HG02642 (cell line): ENCODE data around the gene TPX2.

Experiments
- ATAC-seq: cut with Tn5 transposase; IDR thresholded peaks from one replicate; pipeline ENCODE4 v1.9.1; 2021; ENCODE audit warnings: mild to moderate bottlenecking; ENCODE audit not compliant: unreplicated experiment, poor library complexity

TPX2 gene, protein sequence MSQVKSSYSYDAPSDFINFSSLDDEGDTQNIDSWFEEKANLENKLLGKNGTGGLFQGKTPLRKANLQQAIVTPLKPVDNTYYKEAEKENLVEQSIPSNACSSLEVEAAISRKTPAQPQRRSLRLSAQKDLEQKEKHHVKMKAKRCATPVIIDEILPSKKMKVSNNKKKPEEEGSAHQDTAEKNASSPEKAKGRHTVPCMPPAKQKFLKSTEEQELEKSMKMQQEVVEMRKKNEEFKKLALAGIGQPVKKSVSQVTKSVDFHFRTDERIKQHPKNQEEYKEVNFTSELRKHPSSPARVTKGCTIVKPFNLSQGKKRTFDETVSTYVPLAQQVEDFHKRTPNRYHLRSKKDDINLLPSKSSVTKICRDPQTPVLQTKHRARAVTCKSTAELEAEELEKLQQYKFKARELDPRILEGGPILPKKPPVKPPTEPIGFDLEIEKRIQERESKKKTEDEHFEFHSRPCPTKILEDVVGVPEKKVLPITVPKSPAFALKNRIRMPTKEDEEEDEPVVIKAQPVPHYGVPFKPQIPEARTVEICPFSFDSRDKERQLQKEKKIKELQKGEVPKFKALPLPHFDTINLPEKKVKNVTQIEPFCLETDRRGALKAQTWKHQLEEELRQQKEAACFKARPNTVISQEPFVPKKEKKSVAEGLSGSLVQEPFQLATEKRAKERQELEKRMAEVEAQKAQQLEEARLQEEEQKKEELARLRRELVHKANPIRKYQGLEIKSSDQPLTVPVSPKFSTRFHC

GRCh38 chr20:31738729-31739549 lies at the start of gene TPX2:
Gene TPX2 (plus strand): TSS chr20:31739290. CDS start chr20:31757477, 18,187 bp downstream.
- peak; percentile 98 for ATAC-seq

DNA sequence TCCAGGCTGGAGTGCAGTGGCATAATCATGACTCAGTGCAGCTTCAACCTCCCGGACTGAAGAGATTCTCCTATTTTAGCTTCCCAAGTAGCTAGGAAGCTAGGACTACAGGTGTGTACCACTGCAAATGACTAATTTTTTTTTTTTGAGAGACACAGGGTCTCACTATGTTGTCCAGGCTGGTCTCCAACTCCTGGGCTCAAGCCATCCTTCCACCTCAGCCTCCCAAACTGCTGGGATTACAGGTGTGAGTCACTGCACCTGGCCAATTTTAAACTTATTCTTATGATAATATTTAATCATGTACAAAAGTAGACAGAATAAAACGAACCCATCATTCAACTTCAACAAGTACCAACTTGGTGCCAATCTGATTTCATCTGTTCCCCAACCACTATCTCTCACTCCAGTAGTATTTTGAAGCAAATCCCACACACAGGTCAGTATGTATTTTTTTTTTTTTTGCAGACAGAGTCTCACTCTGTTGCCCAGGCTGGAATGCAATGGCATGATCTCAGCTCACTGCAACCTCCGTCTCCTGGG lies 48.9 kb upstream of the TPX2 start:
- ATAC-seq: no peak

GRCh38 chr20:31691646-31692275 lies 47.3 kb upstream of the TPX2 start:
- ATAC-seq: no peak

DNA sequence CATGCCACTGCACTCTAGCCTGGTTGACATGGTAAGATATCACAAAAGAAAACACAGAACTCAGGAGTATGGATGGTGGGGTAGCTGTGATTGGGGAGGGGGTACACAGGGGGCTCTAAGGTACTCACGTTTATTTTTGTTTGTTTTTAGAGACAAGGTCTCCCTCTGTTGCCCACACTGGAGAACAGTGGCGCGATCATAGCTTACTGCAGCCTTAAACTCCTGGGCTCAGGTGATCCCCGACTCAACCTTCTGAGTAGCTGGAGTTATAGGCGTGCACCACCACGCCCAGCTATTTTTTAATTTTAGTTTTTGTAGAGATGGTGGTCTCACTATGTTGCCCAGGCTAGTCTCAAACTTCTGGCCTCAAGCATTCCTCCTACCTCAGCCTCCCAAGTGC lies 45.7 kb upstream of the TPX2 start:
- ATAC-seq: no peak

DNA sequence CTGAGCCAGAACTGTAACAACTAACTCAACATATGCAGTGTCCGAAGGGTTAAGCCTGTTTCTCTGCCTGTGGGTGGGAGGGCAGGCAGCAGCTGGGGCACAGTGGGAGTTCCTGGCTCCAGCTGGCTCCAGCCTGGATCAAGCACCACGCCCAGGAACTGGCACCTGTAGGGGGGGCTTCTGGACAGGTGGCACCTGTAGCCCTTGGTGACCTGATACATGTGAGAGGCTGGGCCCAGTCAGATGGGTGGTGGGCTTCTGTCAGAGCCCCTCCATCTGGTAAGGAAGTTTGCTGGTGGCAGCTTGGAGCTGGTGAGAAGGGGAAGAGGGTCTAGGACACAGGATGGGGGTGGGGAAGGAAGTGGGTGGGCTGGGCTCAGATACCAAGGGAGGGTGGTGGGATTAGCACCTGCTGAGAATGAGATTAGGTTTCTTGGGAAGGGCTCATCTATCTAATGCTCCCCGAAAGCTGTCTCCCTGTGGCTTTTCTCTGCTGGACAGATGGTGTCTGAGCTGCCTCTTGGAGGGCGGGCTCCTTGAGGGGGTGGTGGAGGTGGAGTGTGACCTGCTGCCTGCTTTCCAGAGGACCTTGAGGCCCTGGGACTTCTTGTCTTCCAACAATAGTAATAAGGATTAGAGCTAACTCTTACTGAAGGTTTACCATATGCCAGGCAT lies 45.0 kb upstream of the TPX2 start:
- no peak for ATAC-seq

- ATAC-seq: no peak
These were observed 44.1 kb upstream of the TPX2 start for GRCh38 chr20:31694842-31695593.

DNA sequence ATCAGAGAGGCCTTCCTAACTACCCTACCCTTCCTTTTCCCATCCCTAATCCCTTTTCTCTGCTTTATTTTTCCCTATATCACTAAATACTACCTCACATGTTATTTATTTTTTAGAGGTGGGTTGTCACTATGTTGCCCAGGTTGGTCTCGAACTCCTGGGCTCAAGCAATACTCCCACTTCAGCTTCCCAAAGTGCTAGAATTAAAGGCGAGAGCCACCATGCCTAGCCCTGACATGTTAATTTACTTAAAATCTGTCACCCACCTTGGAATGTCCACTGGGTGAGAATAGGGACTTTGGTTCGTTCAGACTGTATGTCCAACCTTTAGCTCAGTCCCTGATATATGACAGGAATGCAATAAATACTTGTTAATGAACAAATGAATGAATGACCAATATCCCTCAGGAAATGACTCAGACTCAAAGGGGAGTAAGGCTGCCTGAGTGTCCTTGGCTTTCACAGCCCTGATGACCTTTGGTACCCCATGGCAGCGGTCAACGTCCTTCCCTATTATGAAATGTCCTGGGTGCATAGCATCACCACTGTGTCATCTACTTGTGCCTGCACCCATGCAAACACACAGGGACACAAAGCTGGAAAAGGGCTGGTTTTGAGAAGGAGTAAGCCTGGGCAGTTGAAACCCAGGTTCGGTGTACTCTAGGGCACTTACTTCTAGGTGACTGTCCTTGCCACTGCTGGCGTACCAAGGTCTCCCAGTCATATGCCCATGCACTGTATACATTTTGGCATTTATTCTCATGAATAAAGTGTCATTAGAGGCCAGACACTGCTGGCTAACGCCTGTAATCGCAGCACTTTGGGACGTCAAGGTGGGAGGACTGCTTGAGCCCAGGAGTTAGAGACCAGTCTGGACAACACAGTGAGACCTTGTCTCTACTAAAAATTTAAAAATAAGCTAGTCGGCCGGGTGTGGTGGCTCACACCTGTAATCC lies 43.0 kb upstream of the TPX2 start:
- ATAC-seq: no peak

GRCh38 chr20:31698243-31698802 lies 40.8 kb upstream of the TPX2 start:
- ATAC-seq: no peak

GRCh38 chr20:31698803-31699718 lies 40.0 kb upstream of the TPX2 start:
- ATAC-seq: peak; percentile 94

DNA sequence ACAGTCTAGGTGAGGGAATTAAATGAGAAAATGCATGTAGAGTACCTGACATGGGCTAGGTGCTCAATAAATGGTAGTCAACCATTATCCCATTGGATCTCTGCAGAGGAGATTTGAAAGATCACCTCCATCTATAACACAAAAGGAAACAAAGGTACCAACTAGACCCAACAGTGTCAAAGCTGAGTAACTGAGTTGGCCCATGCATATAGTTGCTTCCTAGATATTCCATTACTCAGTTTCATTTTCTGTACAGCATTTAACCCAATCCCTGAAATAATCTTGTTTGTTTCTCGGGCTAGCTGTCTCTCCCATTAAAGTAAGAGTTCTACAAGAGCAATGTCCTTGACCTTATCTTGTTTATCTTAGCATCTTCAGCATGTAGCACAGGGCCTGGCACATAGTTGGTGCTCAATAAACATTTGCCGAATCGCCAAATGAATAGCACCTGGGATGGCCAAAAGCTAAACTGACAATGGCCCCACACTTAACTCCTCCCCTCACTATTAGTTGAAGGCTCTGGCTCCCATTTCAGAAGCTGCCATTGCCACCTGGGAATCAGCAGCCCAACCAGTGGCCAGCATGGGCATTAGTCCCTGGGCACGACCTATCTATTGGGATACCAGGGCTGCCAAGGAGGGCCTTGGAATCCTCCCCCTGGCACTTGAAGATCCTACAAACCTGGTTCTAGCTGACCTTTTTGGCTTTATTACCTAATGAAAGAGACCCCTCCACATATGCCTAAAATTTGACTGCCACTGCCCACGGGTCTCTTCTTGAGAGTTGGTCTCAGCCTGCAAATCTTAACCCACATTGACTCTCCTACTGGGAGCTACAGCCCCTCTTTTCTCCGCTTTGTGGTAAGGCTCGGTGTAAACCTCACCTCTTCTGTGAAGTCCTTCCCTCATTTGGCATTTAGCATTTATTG lies 39.0 kb upstream of the TPX2 start:
- ATAC-seq: no peak

- ATAC-seq: no peak
These were observed 38.3 kb upstream of the TPX2 start for GRCh38 chr20:31700747-31701146.

DNA sequence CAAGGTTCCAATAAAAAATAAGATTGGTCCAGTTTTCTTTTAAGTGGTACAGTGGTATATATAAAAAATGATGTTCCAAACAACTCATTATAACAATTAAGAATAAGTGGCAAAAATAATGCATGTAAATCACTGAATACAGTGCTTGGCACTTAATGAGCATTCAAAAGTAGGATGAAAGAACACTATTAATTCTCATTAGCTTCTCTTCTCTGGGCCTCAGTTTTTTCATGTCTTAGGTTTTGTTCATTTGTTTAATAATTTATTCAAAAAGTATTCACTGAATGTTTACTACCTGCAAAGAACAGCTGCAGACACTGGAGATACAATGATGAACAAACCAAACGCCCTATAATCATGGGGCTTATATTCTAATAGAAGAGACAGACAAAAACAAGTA lies 37.5 kb upstream of the TPX2 start:
- ATAC-seq: no peak

- ATAC-seq: no peak
These were observed 34.6 kb upstream of the TPX2 start for GRCh38 chr20:31704225-31705119.

DNA sequence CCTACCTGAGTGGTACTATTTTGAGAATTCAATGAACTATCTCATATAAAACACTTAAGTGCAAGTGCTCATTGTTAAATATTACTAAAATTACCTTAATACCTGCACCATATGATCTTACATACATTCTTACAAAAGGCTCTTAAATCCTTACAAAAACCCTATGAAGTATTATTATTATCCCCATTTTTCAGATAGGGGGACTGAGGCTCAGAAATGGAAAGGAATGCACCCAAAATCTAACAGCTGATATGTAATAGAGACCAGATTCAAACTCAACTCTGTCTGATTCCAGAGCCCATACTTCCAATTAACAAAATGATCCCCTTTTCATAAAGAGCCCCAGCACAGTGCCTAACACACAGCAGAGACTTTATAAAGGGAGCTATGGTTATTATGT lies 33.9 kb upstream of the TPX2 start:
- no peak for ATAC-seq
